T-helper 9 cell (primary cell): ENCODE measurements around the gene HPSE2.
"Not testable (repeated sequence)": the region's sequence is repeated elsewhere in the genome, so short reads cannot be mapped to it uniquely, and the experiment has no call there.

Source experiments
- DNase-seq: peaks from one replicate; pipeline ENCODE4 v3.0.0-alpha.2; 2020

The HPSE2 gene

GRCh38 chr10:98916526-98917125 is 319.0 kb downstream of the HPSE2 start:
- DNase-seq: no peak

- DNase-seq: no peak
Observed at GRCh38 chr10:98915911-98916310, 319.7 kb downstream of the HPSE2 start.

GRCh38 chr10:98910546-98910945 is 325.1 kb downstream of the HPSE2 start:
- DNase-seq: no peak

- DNase-seq: no peak
Observed at GRCh38 chr10:98910048-98910447, 325.6 kb downstream of the HPSE2 start.

GRCh38 chr10:98908868-98909267 is 326.8 kb downstream of the HPSE2 start:
- DNase-seq: no peak

- DNase-seq: not testable (repeated sequence)
Observed at GRCh38 chr10:98908247-98908646, 327.4 kb downstream of the HPSE2 start.

- no peak for DNase-seq
Observed at GRCh38 chr10:98901441-98902110, 334.1 kb downstream of the HPSE2 start.

- no peak for DNase-seq
Observed at GRCh38 chr10:98899018-98899417, 336.6 kb downstream of the HPSE2 start.

GRCh38 chr10:98892523-98892922 is 343.1 kb downstream of the HPSE2 start:
- DNase-seq: no peak

GRCh38 chr10:98886686-98887085 is 349.0 kb downstream of the HPSE2 start:
- no peak for DNase-seq

- no peak for DNase-seq
Observed at GRCh38 chr10:98885378-98885777, 350.3 kb downstream of the HPSE2 start.

GRCh38 chr10:98881789-98882188 is 353.9 kb downstream of the HPSE2 start:
- no peak for DNase-seq

GRCh38 chr10:98880971-98881370 is 354.7 kb downstream of the HPSE2 start:
- no peak for DNase-seq

GRCh38 chr10:98878921-98879320 is 356.7 kb downstream of the HPSE2 start:
- DNase-seq: no peak

- no peak for DNase-seq
Observed at GRCh38 chr10:98878418-98878817, 357.2 kb downstream of the HPSE2 start.

- DNase-seq: no peak
Observed at GRCh38 chr10:98861962-98862361, 373.7 kb downstream of the HPSE2 start.

- no peak for DNase-seq
Observed at GRCh38 chr10:98858525-98858924, 377.1 kb downstream of the HPSE2 start.

GRCh38 chr10:98855403-98856189 is 380.1 kb downstream of the HPSE2 start:
- no peak for DNase-seq

- DNase-seq: no peak
Observed at GRCh38 chr10:98852686-98853085, 383.0 kb downstream of the HPSE2 start.

- DNase-seq: no peak
Observed at GRCh38 chr10:98848361-98848760, 387.3 kb downstream of the HPSE2 start.

- no peak for DNase-seq
Observed at GRCh38 chr10:98846787-98847186, 388.9 kb downstream of the HPSE2 start.

- DNase-seq: no peak
Observed at GRCh38 chr10:98833542-98833941, 402.1 kb downstream of the HPSE2 start.

- no peak for DNase-seq
Observed at GRCh38 chr10:98832738-98833137, 402.9 kb downstream of the HPSE2 start.

GRCh38 chr10:98832196-98832595 is 403.5 kb downstream of the HPSE2 start:
- DNase-seq: no peak
